KMS-11 (cell line): Measurements from ENCODE around the gene KRTAP4-2.

ENCODE experiments used
- H2AFZ ChIP-seq: fragments of 200-600 bp; sonication (generic); 2 replicates; pipeline ENCODE4 v1.6.1; 2016; ENCODE audit warnings: antibody characterized with exemption, mixed run types, low read depth
- H3K27ac ChIP-seq: fragments of 200-600 bp; sonication (generic); 2 replicates; pipeline ENCODE4 v1.6.1; 2016; ENCODE audit warnings: mild to moderate bottlenecking, mixed run types
- H3K27me3 ChIP-seq: fragments of 200-600 bp; sonication (generic); 2 replicates; pipeline ENCODE4 v1.6.1; 2017; ENCODE audit warnings: mild to moderate bottlenecking, low read depth, mixed run types, moderate library complexity; ENCODE audit not compliant: insufficient read depth
- H3K36me3 ChIP-seq: fragments of 200-600 bp; sonication (generic); 2 replicates; pipeline ENCODE4 v1.6.1; 2017; ENCODE audit warnings: mild to moderate bottlenecking, mixed run types; ENCODE audit not compliant: insufficient read depth
- H3K4me1 ChIP-seq: fragments of 200-600 bp; sonication (generic); 2 replicates; pipeline ENCODE4 v1.6.1; 2016; ENCODE audit warnings: mild to moderate bottlenecking, low read depth, mixed run types; ENCODE audit not compliant: poor library complexity, severe bottlenecking
- H3K4me2 ChIP-seq: fragments of 200-600 bp; sonication (generic); 2 replicates; pipeline ENCODE4 v1.7.0; 2016; ENCODE audit warnings: mild to moderate bottlenecking, mixed run types
- H3K4me3 ChIP-seq: fragments of 200-600 bp; sonication (generic); IDR thresholded peaks from 2 replicates; pipeline ENCODE4 v1.6.1; 2017; ENCODE audit warnings: low read depth, low read length, mixed read lengths; ENCODE audit not compliant: insufficient read depth
- H3K79me2 ChIP-seq: fragments of 200-600 bp; sonication (generic); 2 replicates; pipeline ENCODE4 v1.6.1; 2016; ENCODE audit warnings: low read depth, mixed run types; ENCODE audit not compliant: insufficient read depth
- H3K9ac ChIP-seq: fragments of 200-600 bp; sonication (generic); 2 replicates; pipeline ENCODE4 v1.6.1; 2016; ENCODE audit warnings: mild to moderate bottlenecking, mixed run types
- H4K20me1 ChIP-seq: fragments of 200-600 bp; sonication (generic); 2 replicates; pipeline ENCODE4 v1.6.1; 2016; ENCODE audit warnings: mild to moderate bottlenecking, mixed run types; ENCODE audit not compliant: insufficient read depth
- TF ChIP-seq, protein P1 (sequence below): fragments of 200-600 bp; sonication (generic); conservative IDR thresholded peaks from 2 replicates; pipeline ENCODE4 v1.6.1; 2017; ENCODE audit warnings: low read depth, mild to moderate bottlenecking, antibody characterized with exemption, low read length, moderate library complexity, mixed read lengths

Gene KRTAP4-2

DNA sequence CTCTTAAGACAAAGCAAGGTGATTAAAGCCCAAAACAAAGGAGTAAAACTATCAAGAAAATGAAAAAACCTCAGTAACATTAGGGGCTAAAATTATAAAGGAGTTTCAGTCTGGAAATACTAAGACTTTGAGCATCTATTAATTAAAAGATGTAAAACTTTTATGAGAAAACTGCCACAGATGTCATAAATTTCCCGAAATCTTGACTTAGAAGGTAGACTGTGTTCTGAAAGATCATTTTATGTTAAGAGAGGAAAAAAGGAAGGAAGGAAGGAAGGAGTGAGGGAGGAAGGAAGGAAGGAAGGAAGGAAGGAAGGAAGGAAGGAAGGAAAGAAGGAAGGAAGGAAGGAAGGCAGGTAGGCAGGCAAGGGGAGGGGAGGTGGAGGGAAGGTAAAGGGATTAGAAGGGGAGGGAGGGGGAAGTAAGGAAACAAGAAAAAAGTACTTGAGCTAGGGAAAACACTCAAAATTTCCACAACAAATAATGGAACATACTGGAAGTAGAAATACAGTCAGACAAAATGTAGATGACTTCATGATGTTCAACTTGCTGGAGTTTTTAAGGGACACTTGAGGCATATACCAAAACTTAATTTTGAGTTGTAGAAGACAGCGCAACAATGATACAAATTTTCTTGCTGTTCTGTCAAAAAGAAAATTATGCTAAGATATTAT is 30.4 kb downstream of the KRTAP4-2 start:
- no peak overlapping the region for H3K4me2 ChIP-seq
- TF ChIP-seq, protein P1, sequence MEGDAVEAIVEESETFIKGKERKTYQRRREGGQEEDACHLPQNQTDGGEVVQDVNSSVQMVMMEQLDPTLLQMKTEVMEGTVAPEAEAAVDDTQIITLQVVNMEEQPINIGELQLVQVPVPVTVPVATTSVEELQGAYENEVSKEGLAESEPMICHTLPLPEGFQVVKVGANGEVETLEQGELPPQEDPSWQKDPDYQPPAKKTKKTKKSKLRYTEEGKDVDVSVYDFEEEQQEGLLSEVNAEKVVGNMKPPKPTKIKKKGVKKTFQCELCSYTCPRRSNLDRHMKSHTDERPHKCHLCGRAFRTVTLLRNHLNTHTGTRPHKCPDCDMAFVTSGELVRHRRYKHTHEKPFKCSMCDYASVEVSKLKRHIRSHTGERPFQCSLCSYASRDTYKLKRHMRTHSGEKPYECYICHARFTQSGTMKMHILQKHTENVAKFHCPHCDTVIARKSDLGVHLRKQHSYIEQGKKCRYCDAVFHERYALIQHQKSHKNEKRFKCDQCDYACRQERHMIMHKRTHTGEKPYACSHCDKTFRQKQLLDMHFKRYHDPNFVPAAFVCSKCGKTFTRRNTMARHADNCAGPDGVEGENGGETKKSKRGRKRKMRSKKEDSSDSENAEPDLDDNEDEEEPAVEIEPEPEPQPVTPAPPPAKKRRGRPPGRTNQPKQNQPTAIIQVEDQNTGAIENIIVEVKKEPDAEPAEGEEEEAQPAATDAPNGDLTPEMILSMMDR: no peak
- no peaks in the 10 kb centered on the region for H3K36me3 ChIP-seq
- no peaks in the 10 kb centered on the region for H3K79me2 ChIP-seq
- no peak overlapping the region for H3K4me3 ChIP-seq
- H2AFZ ChIP-seq: no peak overlapping the region
- H3K4me1 ChIP-seq: no peaks in the 10 kb centered on the region
- H3K27me3 ChIP-seq: no peaks in the 10 kb centered on the region
- no peak overlapping the region for H3K27ac ChIP-seq
- no peaks in the 10 kb centered on the region for H4K20me1 ChIP-seq
- H3K9ac ChIP-seq: no peak overlapping the region

DNA sequence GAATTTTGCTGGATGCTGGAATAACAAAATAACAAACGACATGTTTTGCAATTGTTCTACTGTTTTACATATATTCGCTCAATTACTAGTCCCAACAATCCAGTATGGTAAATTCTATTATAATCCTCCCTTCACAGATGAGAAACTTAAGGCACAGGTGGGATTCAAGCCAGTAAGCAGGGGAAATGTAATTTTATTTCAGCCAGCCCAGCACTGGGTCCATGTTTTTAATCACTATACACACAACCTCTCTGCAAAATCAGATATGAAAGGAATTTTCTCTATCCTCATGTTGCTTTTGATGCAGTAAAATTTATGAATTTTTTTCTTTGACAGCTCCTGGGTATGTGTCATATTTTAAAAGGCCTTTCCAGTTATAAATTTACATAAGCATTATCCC is 32.8 kb downstream of the KRTAP4-2 start:
- H3K4me2 ChIP-seq: no peak overlapping the region
- no peaks in the 10 kb centered on the region for H3K27me3 ChIP-seq
- no peaks in the 10 kb centered on the region for H3K79me2 ChIP-seq
- no peak overlapping the region for H2AFZ ChIP-seq
- H3K9ac ChIP-seq: no peak overlapping the region
- no peak overlapping the region for H3K27ac ChIP-seq
- no peaks in the 10 kb centered on the region for H3K4me1 ChIP-seq
- H3K36me3 ChIP-seq: no peaks in the 10 kb centered on the region
- no peaks in the 10 kb centered on the region for H4K20me1 ChIP-seq
- H3K4me3 ChIP-seq: no peak overlapping the region
- TF ChIP-seq, protein P1: no peak

DNA sequence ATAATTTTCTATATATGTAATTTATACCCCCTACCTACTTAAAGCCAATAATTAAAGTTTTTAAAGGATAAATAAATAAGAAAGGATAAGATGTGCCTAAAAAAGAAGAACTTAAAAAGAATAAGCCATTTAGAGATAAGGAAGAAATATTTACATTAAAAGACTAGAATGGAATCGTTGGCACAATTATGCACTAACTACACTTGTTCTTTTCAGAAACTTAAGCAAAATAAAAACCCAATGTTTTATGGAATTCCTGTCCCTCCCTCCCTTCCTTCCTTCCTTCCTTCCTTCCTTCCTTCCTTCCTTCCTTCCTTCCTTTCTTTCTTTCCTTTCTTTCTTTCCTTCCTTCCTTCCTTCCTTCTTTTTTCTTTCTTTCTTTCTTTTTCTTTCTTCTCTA is 33.2 kb downstream of the KRTAP4-2 start:
- Histone ChIP-seq H3K9ac (no peak overlapping the region), H3K4me1 (no peaks in the 10 kb centered on the region), H3K79me2 (no peaks in the 10 kb centered on the region), H3K4me2 (no peak overlapping the region), H4K20me1 (no peaks in the 10 kb centered on the region), H3K27ac (no peak overlapping the region), H3K4me3 (no peak overlapping the region), H2AFZ (no peak overlapping the region), H3K36me3 (no peaks in the 10 kb centered on the region), H3K27me3 (no peaks in the 10 kb centered on the region)
- TF ChIP-seq, protein P1: no peak

DNA sequence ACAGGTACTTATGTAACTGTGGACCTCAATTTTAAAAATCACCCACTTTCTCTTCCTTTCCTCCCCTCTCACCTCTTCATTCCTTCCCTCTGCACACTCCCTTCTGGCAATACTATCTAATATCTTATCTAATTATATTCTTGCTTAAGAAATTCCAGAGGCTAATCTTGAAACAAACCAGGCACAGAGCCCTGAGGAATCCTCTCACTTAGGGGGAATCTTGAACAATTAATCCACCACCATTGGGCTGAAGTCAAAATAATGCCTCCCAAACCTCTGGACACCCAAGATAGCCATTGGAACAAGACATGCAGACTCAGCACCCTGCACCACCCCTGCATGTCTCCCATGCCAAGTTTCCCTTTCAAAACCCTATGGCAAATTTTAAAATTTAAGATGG is 36.7 kb downstream of the KRTAP4-2 start:
- no peak overlapping the region for H3K9ac ChIP-seq
- no peaks in the 10 kb centered on the region for H3K79me2 ChIP-seq
- no peak overlapping the region for H2AFZ ChIP-seq
- no peak overlapping the region for H3K4me2 ChIP-seq
- no peaks in the 10 kb centered on the region for H4K20me1 ChIP-seq
- TF ChIP-seq, protein P1: no peak
- H3K27me3 ChIP-seq: no peaks in the 10 kb centered on the region
- H3K27ac ChIP-seq: no peak overlapping the region
- H3K4me1 ChIP-seq: no peaks in the 10 kb centered on the region
- H3K36me3 ChIP-seq: no peaks in the 10 kb centered on the region
- H3K4me3 ChIP-seq: no peak overlapping the region
